Stimulated activated CD4-positive, alpha-beta T cell treated with anti-CD3 and anti-CD28 coated beads, Interleukin-12 subunit alpha, Interleukin-12 subunit beta, amount 100 ng/mL, for 4 hours (primary cell): ENCODE measurements around the gene ATP8B4.

Experiments
- DNase-seq: peaks from one replicate; pipeline ENCODE4 v3.0.0-alpha.2; 2020

ATP8B4 gene

DNA sequence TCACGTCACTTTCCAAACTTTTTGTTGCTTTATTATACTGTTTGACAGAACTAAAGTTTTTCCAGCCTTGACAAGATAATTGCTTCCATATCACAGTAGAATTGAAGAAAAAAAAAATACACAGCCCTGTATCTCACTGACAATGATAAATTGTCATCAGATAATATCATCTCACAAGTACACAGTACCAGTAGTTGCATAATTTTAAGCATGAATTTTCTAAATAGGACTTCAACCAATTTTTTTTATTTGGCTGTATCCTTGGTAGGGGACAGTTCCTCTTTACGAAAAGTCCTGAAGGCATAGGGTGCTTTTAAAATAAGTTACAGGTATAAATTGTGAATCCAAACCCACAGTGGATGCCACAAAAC is 230.7 kb downstream of the ATP8B4 start:
- DNase-seq = no peak

DNA sequence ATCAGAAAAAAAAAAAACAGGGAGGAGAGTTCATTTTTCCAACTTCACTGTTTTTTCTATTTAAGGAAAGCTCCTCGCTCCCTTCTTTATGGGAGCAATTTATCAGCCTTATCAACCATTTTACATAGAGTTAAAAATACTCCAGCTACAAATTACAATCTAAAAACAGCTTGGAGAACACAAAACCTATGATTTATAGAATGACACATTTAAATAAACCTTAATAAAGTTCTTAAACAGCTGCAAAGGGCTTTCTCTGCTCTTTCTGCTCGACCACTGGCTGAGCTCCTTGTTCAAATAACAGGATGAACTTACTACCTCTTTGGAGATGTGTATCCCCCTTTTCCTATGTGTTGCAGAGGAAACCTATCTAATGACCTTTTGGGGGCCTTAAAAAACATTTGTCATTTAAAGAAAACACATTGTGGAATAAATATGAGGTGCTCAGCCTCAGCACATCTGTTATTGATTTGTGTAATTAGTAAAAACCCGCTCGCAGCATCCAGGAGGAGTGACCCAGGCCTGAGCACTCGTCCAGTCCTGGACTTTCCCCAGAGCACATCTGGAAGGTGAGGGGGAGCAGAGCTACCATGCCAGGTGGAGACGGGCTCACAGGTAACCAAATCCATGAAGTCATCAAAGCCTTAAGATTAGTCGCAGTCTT is 231.2 kb downstream of the ATP8B4 start:
- DNase-seq = no peak

DNA sequence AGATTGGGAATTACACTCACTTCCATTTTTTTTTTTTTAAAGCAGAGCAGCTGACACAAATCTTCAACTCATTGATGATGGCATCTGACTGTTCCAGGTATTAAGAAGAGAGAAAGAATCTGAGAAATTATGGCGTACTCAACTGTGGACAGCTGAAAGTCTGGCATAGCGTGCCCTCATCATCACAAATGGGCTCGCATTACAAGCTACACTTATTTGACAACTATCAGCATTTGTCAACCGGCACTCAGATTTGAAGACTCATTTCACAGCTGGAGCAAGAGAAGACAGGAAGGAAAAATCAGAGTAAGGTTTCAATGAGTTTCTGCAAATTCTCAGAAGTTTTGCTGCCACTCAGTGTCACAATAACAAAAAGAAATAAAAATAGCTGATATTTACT is 235.9 kb downstream of the ATP8B4 start:
- DNase-seq = no peak

DNA sequence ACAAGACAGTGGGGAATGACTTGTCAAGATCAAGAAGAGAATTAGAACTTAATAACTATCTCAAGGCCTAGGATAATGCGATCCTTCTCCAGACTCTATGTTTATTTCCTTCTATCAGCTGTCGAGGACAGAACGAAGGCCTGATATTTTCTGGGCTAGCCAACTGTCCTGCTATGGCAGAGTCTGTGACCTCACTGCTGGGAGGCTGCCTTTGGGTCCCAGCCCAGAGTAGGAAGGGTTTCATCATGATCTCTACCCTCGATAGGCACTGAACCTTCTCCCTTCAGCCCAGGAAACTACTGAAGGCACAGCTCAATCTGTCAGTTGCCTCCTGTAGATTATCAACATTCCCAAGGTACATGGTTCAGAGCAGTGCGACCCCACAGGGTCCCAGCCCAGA is 237.2 kb downstream of the ATP8B4 start:
- no peak for DNase-seq

DNA sequence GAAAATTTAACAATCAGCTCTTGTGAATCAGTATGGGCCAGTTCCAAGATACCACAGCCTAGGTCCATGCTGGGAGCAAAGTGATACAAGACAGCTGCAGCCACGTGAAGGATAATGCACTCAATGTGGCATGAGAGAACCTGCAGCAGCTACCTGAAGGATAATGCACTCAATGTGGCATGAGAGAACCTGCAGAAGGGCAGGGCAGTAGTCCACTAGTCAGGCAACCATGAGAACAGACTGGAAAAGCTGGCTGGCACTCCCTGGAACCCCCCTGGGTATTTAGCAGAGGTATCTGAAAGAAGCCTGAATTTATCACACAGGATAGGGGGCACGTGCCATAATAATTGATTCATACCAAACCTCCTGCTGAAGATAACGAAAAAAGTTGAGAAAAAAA is 237.6 kb downstream of the ATP8B4 start:
- DNase-seq = no peak

DNA sequence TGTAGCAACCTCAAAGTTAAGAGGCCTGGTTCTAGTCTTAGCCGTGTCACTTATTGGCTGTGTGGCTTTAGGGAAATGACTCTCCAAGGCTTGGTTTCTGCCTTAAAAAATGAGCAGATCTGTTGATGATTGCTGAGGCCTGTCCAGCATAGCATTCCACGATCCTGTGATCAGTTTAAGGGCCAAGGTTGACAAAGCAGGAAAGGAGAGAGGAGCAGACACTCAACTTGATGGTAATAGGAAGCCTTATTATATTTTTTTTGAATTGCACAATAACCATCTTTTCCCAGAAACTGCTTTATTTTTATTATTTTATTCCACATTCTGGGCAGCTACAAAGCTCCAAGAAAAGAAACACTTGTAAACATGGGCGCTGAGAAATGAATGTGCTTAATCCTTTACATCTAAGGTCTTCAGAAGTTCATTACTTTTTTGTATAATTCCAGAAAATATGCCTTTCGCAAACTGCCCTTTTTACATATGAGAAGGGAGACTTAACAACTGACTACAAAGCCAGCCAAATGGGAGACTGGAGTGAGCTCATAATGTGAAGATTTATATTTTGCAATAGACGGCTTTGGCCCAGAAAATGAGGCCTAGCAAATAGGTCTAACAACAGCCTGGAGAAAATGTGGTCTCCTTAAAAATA is 241.0 kb downstream of the ATP8B4 start:
- no peak for DNase-seq

DNA sequence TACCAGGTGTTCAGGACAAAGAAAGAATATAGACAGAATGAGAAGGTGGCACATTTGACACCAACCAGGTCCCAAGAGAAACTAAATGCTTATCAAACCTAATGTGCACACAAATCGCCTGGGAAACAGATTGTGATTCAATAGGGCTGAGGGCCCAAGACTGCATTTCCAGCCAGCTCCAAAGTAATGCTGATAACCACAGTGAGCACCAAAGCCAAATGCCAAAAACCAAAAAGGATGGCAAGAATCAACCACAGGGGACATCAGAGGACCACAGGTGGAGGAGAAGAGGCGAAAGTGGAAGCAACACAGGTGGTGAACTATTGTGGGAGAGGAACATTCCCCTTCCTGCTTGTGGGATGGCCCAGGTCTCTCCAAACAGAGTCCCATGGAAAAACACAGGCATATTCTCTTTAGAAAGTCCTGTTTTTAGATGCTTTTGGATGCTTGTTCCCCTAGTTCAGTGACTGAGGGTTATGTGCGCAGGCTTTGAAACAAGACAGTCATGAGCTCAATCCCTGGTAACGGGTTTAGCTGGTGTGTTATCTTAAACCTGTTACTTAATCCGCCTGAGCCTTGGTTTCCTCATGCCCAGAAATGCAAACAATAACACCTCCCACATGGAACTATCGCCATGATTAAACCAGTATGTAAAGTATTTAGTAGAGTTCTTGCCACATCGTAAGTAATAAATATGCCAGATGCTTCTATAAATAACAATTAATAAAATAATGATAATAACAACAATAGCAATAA is 241.7 kb downstream of the ATP8B4 start:
- no peak for DNase-seq

DNA sequence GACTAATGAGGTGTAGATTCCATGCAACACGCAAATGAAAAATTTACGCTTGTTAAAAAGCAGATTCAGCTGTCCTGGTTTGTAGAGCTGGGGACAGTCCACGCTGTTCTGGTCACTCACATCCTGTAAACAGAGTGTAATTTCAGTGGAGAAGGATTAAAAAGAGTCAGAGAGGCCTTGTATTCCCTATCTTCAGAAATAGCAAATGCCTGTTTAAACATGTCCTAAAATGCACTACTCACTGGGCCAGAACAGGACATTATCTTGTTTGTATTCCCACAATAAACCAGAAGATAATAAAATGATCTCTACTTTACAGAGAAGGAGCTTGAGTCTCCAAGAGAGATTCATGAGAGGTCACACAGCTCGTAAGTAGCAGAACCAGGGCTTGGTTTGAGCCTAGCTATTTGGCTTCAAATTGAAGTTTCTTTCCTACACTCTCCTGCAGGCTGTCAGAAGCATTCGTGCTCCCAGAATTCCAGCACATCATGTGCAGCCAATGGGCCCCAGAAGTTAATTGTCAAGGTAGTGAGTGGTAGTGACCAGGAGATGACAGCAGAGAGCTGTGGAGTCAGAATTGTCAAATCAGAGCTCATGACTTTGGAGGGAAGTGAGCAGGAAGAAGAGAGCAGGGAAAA is 242.5 kb downstream of the ATP8B4 start:
- no peak for DNase-seq

DNA sequence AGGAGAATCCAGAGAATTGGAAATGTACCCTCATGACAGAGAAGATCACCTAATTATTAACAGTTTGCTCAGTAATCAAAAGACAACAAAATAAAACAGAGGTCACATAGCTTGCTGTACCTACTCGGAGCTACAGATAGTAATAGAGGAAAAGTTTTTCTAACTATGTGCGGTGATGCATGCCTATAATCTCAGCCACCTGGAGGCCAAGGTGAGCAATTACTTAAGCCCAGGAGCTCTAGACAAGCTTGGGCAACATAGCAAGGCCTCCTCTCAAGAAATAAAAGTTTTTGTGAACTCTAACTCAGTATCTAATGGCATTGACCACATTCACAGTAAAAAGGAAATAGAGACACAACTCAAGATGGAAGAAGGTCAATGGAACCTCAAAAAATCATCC is 243.6 kb downstream of the ATP8B4 start:
- DNase-seq = no peak

DNA sequence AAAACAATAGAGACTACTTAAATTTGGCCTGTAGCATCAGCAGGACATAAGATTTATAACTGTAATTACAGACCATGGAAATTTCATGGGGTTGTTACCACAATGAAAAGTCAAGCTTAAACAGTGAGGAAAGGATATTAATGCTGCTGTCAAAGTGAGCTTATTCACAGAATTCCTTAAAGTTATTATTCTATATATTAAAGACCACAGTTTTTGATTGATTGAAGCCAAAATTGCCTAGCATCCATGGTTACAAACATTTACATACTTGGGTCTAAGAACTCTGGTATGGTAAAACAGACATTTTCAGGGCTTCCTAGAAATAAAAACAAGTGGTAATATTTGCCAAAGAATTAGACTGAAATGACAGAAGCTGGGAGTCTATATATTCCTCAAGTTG is 248.6 kb downstream of the ATP8B4 start:
- DNase-seq = no peak

DNA sequence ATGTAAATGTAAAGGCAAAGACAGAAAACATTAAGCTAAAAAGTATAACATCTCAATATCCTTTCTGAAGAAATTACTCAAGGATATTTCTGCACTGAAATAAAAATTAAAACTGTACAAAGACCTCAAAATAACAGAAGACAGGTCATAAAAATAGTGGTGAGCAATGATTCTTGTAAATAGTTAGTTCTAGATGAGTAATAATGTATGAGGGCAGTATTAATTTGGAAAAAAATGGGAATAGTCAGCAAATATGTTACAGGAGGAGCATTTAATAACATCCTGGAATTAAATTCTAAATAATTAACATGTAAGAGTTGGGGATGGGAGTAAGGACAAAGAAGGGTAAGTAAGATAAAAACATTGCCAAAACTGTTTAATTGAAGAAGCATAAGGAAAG is 250.7 kb downstream of the ATP8B4 start:
- no peak for DNase-seq

DNA sequence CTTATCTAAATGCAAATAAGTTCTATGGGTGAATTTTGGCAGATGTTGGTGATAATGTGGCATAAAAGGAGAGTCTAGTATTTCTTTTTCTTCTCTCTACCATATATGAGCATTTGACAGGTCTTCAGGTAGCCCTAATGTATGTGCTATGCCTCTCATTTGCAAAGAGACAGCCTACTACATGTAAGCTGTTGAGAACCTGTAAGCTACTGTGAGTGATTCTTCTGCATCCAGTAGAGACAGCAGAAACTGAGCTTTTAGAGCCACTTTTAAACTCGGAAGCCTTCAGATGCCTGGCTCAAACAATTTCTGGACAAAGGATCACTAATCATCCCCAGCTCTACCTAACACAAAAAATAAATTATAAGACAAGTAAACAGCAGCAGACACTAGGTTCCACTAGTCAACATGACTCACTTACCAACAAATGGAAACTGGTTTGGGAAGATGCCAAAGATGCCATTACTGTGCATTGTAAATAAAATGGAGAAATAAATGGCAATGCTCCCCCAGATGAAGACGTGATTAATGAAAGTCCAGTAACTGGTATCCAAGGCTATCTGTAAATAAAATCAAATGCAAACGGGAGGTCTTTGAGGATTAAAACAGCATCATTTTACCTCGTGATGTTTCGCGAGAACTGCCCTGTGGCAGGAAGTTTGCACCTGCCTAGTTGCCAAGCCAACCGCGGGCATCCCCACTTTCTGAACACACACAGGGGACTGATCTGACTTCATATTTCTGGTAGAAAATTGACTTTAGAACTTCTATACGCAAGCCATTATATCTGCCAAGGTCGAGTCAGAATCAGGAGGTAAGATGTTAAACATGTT is 252.9 kb downstream of the ATP8B4 start:
- no peak for DNase-seq

DNA sequence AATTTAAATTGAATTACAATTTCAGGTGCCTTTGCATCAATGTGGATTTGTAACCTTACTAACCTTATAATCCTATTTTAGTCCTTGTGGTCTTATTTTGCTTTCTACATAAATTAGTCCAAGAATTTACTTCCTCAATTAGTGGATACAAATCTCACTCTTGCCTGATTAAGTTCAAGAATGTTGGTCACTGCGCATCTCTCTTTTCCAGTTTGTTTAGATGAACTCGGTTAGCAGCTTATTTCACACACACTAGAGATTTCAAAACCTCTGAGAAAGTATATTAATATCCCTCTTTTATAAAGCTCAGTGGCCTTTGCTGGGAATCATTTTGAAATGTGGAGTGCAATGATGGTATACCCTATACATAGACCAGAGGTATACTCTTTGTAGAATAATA is 254.8 kb downstream of the ATP8B4 start:
- no peak for DNase-seq

DNA sequence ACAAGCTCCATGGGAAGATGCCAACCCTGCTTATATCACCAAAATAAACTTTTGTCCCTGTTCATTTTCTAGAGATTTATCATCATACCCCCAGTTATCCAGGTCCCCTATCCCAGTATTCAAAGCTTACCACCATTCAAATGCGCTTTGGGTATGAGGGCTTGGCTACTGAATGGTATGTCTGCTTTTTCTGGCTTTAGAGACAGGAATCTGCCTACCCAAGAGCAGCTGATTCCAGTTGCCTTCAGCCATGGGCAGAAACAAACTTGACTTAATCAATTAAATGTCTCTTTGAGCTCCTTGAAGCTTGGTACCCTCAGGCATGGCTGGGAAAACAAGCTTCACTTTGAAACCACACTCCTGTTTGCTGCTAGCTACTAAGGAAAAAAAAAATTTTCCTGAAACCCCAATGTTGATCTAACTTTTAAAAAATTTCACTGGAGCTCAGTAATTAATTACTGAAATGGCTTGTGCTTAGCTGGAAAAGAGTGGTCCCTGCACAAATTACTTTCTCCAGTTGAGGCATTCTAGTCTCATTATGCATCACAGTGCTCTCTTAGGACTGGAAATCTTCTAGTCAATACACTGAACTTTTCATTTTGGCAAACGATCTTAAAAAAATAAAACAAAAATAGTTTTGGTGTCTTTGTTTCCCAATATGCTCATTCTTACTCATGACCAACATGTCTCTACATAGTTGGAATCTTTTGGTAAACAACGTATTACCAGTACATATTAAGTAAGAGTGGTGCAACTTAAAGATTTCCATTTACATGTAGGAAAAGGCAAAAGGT is 255.4 kb downstream of the ATP8B4 start:
- DNase-seq = no peak

DNA sequence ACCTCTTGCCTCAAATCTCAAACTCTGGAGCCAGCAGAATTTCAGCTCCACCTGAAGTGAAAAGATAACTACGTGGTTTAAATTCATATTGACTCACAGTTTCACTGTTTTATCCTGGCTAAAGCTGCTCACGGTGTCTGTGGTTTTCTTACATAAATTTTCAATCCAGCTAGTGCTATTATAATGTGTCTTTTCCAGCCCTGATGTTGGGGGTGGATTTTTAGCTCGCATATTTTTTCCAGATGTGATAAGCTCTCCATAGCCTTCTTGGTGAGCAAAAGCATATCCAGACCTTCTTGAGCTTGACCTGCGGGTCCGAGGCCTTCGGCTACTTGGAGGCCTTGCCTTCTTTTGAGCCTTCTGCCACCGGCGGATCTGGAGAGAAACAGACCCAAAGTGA is 258.9 kb downstream of the ATP8B4 start:
- no peak for DNase-seq

DNA sequence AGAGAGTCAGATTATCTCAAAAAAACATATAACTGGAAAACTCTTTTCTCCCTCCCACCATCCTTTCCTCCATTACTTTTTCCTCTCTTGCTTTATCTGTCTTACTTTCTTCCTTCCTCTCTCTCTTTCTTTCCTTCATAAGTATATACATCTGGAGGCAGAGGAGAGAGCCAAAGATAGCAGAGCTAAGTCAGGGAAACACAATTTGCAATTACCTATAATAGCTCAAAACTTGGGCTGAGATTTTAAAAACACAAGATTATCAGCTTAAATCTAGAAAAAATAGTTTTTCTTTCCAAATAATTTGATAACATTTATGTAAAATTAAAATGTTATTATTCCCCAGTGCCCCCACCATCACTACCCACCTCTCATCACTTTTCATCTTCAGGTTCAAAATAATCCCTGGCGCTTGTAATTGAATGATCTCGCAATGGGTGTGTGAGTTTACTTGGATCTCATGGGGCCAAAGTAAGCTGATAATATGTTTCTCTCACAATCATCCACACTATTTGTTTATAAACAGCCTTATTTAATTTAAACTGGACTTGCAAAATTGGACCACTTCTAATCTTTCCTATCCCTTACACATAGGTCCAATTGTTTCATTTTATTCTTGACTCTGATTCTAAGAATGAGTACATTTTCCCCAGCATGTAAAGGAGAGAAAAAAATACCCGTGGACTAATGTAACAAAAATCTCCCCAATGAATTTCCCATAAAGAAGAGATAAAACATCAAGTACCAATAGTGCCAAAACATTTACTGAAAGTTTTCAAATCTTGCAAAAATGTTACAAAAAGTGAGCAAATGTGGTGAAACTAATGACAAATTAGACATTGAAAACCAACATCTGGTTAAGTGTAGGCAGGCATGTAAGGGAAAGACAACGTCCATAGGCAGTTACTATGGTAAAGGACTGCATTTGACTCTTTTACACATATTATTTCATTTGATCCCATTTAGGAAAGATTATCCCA is 261.2 kb downstream of the ATP8B4 start:
- no peak for DNase-seq

DNA sequence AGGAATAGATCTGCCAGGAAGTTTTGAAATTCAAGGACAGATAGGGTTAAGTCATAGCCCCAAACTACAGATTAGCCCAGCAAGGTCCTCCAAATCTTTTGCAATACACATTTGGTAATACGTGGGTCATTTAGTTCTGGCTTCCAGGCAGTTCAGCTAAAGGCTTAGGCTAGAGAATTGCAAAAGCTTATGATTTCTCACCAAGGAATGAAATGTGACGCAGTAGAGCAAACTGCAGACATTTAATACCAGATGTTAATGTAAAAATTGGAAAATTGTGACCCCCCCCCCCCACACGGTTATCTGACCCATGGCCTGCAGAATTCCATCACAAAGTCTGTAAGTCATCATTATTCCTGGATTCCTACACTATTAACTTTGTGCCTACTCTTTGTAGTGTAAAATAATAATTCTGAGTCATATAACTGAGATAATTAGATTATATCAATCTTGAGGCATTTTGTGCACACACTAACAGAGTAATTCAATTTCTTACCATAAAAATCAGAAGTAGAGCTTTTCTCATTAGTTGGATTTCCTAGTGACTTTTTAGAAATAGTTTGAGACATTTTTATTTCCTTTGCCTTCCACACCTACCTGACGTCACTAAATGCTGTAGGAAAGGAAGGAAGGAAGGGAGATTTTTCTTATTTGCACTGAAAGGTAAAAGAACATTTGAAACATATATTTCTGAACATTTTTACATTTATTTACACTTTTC is 263.0 kb downstream of the ATP8B4 start:
- no peak for DNase-seq

DNA sequence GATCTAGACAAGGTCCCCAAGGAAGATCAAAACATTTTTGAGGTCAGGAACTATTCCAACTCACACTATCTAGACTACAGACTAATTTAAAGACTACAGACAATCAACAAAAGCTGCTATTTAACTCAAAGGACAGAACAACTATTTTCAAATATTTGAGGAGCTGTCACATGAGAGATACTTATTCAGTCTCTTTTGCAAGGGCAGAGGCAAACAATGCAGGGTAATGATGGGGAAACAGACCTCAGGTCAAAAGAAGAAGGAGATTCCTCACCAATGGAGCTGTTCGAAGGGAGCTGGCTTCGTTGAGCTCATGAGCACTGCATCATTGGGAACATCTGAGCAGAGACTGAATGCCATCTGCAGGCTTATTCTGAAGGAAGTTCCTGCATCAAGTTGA is 266.3 kb downstream of the ATP8B4 start:
- no peak for DNase-seq

DNA sequence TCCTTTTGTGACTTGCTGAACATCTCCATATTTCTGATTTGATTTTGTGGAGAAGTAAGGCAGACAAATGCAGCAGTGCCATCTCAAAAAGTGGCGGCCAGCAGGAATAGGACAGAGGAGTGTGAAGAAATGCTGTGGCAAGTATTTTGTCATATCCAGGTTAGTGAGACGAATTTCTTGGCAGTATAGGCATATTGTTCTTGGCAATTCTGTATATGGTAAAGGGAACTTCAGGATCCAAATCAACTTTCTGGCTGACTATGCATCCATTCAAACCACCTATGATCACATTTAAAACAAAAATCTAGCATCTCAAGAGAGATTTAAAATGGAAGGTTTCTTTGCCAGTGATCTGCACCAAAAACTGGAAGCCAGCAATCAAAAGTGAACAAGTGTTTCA is 270.2 kb downstream of the ATP8B4 start:
- DNase-seq = no peak

DNA sequence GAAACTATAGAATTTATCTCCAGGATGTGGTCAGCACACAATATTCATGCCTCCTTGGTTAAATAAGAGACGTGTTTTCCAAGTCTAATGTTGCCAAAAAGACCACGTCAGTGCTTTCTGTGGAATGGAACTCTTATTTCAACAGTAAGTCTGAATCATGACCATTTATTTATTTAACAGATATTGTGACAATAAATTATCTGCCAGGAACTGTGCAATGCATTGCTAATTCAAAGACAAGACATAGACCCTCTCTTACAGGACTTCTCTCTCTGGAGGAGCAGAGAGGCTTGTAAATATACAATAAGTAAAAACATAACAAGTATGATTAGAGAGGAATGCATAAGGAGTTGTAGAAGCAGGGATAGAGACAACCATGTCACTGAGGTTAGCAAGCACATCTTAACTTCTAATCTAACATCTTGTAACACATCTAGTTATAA is 270.7 kb downstream of the ATP8B4 start:
- no peak for DNase-seq
